Osteoblast (primary cell): ENCODE results near the gene DOCK10. TPM values are rescaled to one million over a fixed set of nuclear protein-coding genes. Genes with fewer than 3 reads are reported as not detected.

ENCODE experiments used
- DNase-seq: peaks from one replicate; pipeline ENCODE4 v3.0.0; 2011; ENCODE audit warnings: low spot score, mixed read lengths; ENCODE audit not compliant: insufficient read length; ENCODE audit errors: missing footprints
- H2AFZ ChIP-seq: 2 replicates; pipeline ENCODE4 v1.6.0; 2011; ENCODE audit warnings: mild to moderate bottlenecking, low read length
- H3K27ac ChIP-seq: 2 replicates; pipeline ENCODE4 v1.5.1; 2011; ENCODE audit warnings: mild to moderate bottlenecking, low read depth, low read length, moderate library complexity
- H3K27me3 ChIP-seq: 2 replicates; pipeline ENCODE4 v1.6.0; 2012; ENCODE audit warnings: mild to moderate bottlenecking, control low read depth, inconsistent platforms, low read length, moderate library complexity; ENCODE audit not compliant: insufficient read depth
- H3K36me3 ChIP-seq: 2 replicates; pipeline ENCODE4 v1.5.1; 2011; ENCODE audit warnings: mild to moderate bottlenecking, low read length, control low read depth, moderate library complexity; ENCODE audit not compliant: insufficient read depth
- H3K4me1 ChIP-seq: 2 replicates; pipeline ENCODE4 v1.5.1; 2011; ENCODE audit warnings: mild to moderate bottlenecking, low read length, control low read depth, moderate library complexity; ENCODE audit not compliant: insufficient read depth
- H3K4me2 ChIP-seq: 2 replicates; pipeline ENCODE4 v1.6.0; 2011; ENCODE audit warnings: mild to moderate bottlenecking, low read length; ENCODE audit not compliant: insufficient read depth
- H3K4me3 ChIP-seq: fragments of 200-600 bp; sonication (generic); 3 replicates; pipeline ENCODE4 v1.5.1; 2012; ENCODE audit warnings: mild to moderate bottlenecking, low read length, inconsistent platforms; ENCODE audit not compliant: insufficient read depth
- H3K79me2 ChIP-seq: 2 replicates; pipeline ENCODE4 v1.6.0; 2012; ENCODE audit warnings: mild to moderate bottlenecking, low read length, control low read depth, inconsistent platforms; ENCODE audit not compliant: insufficient read depth
- H3K9me3 ChIP-seq: 2 replicates; pipeline ENCODE4 v1.5.1; 2011; ENCODE audit warnings: low read depth, low read length, control low read depth
- H4K20me1 ChIP-seq: 2 replicates; pipeline ENCODE4 v1.6.0; 2012; ENCODE audit warnings: mild to moderate bottlenecking, low read length, control low read depth; ENCODE audit not compliant: insufficient read depth
- CTCF ChIP-seq: IDR thresholded peaks from 2 replicates; pipeline ENCODE4 v1.5.1; 2011; ENCODE audit warnings: mild to moderate bottlenecking, low read depth, low read length, moderate library complexity; ENCODE audit errors: extremely low read depth
- total RNA-seq: library from RNA; depleted of rRNA; stranded (reverse); fragments of >200 nt; gene quantifications from 2 replicates; pipeline ENCODE4 v1.2.3, GENCODE V29; 2012

The DOCK10 gene
- total RNA-seq, 1 donor = 33.3 TPM

GRCh38 chr2:225064928-225065327, 22.7 kb upstream of the DOCK10 start:
- H3K4me3 ChIP-seq = no peak overlapping the region
- H3K4me2 ChIP-seq = no peak overlapping the region

GRCh38 chr2:225064362-225064761, 22.1 kb upstream of the DOCK10 start:
- Histone ChIP-seq H3K4me3 (no peak overlapping the region), H3K27me3 (no peaks in the 10 kb centered on the region), H4K20me1 (no peaks in the 10 kb centered on the region), H3K4me2 (no peak overlapping the region), H3K4me1 (no peaks in the 10 kb centered on the region), H3K9me3 (no peaks in the 10 kb centered on the region), H2AFZ (peak overlapping the region; percentile 45), H3K36me3 (no peaks in the 10 kb centered on the region), H3K27ac (no peak overlapping the region), H3K79me2 (no peaks in the 10 kb centered on the region)
- DNase-seq = no peak
- no peak for TF ChIP-seq CTCF

More at GRCh38 chr2:225064928-225065327, 22.7 kb upstream of the DOCK10 start:
- H3K4me1 ChIP-seq = no peaks in the 10 kb centered on the region
- no peaks in the 10 kb centered on the region for H3K36me3 ChIP-seq
- no peak overlapping the region for H3K27ac ChIP-seq
- H3K9me3 ChIP-seq = no peaks in the 10 kb centered on the region
- no peak for TF ChIP-seq CTCF
- H4K20me1 ChIP-seq = no peaks in the 10 kb centered on the region
- no peak for DNase-seq
- no peak overlapping the region for H2AFZ ChIP-seq
- no peaks in the 10 kb centered on the region for H3K27me3 ChIP-seq
- H3K79me2 ChIP-seq = no peaks in the 10 kb centered on the region

GRCh38 chr2:225056330-225057073, 14.2 kb upstream of the DOCK10 start:
- H3K79me2 ChIP-seq = no peaks in the 10 kb centered on the region
- no peaks in the 10 kb centered on the region for H3K9me3 ChIP-seq
- H3K27me3 ChIP-seq = no peaks in the 10 kb centered on the region
- no peak overlapping the region for H3K27ac ChIP-seq
- no peak overlapping the region for H2AFZ ChIP-seq
- no peaks in the 10 kb centered on the region for H4K20me1 ChIP-seq
- H3K36me3 ChIP-seq = no peaks in the 10 kb centered on the region
- TF ChIP-seq CTCF = no peak
- no peaks in the 10 kb centered on the region for H3K4me1 ChIP-seq
- H3K4me2 ChIP-seq = no peak overlapping the region
- no peak for DNase-seq
- no peak overlapping the region for H3K4me3 ChIP-seq

GRCh38 chr2:225055714-225056113, 13.4 kb upstream of the DOCK10 start:
- no peaks in the 10 kb centered on the region for H3K4me1 ChIP-seq
- no peaks in the 10 kb centered on the region for H3K9me3 ChIP-seq
- no peak for TF ChIP-seq CTCF
- no peak overlapping the region for H3K4me2 ChIP-seq
- H3K27ac ChIP-seq = no peak overlapping the region
- H4K20me1 ChIP-seq = no peaks in the 10 kb centered on the region
- H3K36me3 ChIP-seq = no peaks in the 10 kb centered on the region
- no peaks in the 10 kb centered on the region for H3K79me2 ChIP-seq
- no peak overlapping the region for H3K4me3 ChIP-seq
- H2AFZ ChIP-seq = no peak overlapping the region
- H3K27me3 ChIP-seq = no peaks in the 10 kb centered on the region
- no peak for DNase-seq
